Transverse colon (tissue), 4 donors: Measurements from ENCODE around the gene IGDCC3. TPM values are rescaled to one million over a fixed set of nuclear protein-coding genes. Genes with fewer than 3 reads are reported as not detected.

ENCODE experiments used
- DNase-seq: peaks from one replicate; pipeline ENCODE4 v3.0.0-alpha.2; 2019
- H3K27ac ChIP-seq, 4 donors: fragments of 200-600 bp; sonication (generic); 2 replicates each; pipeline ENCODE4 v1.5.1; 2016 to 2018; ENCODE audit warnings: inconsistent platforms in 4 of 4
- H3K27me3 ChIP-seq: fragments of 200-600 bp; sonication (generic); 2 replicates; pipeline ENCODE4 v1.5.1; 2017; ENCODE audit warnings: inconsistent platforms
- H3K36me3 ChIP-seq, 4 donors: fragments of 200-600 bp; sonication (generic); 2 replicates each; pipeline ENCODE4 v1.5.1; 2017 to 2019; ENCODE audit warnings: inconsistent platforms in 4 of 4
- H3K4me1 ChIP-seq, 4 donors: fragments of 200-600 bp; sonication (generic); 2 replicates each; pipeline ENCODE4 v1.5.1; 2017 to 2020; ENCODE audit warnings: inconsistent platforms in 4 of 4
- H3K4me3 ChIP-seq, 4 donors: fragments of 200-600 bp; sonication (generic); 1 replicate in 1 of 4; 2 replicates in 3 of 4; pipeline versions ENCODE4 v1.5.1 to v1.6.1; 2017 to 2019; ENCODE audit warnings: inconsistent platforms in 4 of 4
- H3K9me3 ChIP-seq, 2 donors: fragments of 200-600 bp; sonication (generic); 2 replicates each; pipeline ENCODE4 v1.5.1; 2017 to 2019; ENCODE audit warnings: inconsistent platforms in 2 of 2
- CTCF ChIP-seq, 5 experiments: fragments of 200-600 bp in 3 of 5; fragments of 450-650 bp in 2 of 5; sonication (generic) in 3 of 5; IDR thresholded peaks; 1 replicate in 2 of 5; 2 replicates in 3 of 5; pipeline ENCODE4 v1.5.1; 2016 to 2017; ENCODE audit warnings: antibody characterized with exemption in 5 of 5, inconsistent platforms in 3 of 5, mild to moderate bottlenecking in 2 of 5, moderate library complexity in 1 of 5
- EP300 ChIP-seq: sonication (generic); formaldehyde crosslinking; IDR thresholded peaks from one replicate; pipeline ENCODE4 v1.6.1; 2017; ENCODE audit warnings: antibody characterized with exemption, low read depth
- POLR2A ChIP-seq: fragments of 450-650 bp; IDR thresholded peaks from one replicate; pipeline ENCODE4 v1.6.1; 2016; ENCODE audit warnings: antibody characterized with exemption, mild to moderate bottlenecking, moderate library complexity
- POLR2AphosphoS5 ChIP-seq, 3 donors: sonication (generic); formaldehyde crosslinking; IDR thresholded peaks; one replicate each; pipeline ENCODE4 v1.6.1; 2016; ENCODE audit warnings: antibody characterized with exemption in 3 of 3
- WGBS, 2 donors: methylation state at CpG; one replicate each; pipeline ENCODE4 v1.1.5; 2018; ENCODE audit warnings: low coverage in 1 of 2; 5-methylcytosine and 5-hydroxymethylcytosine counted together
- in situ Hi-C, 4 donors: fragments of 200-750 bp; cut with MboI; loops; one replicate each; pipeline versions ENCODE4 v1.15.0 to v1.15.1; 2017; ENCODE audit warnings: low sequenced_read_pairs in 3 of 4, low pct_ligation_motif_present in 1 of 4, low pct_unique_long_range_greater_than_20kb in 1 of 4
- intact Hi-C: fragments of 100-400 bp; cut with DNase I; formaldehyde crosslinking; loops from one replicate; pipeline ENCODE4 v1.15.1; 2023; ENCODE audit warnings: low total_unique reads
- total RNA-seq, 4 donors: library from RNA; depleted of rRNA; stranded (reverse); fragments of >200 nt; gene quantifications; one replicate each; pipeline ENCODE4 v1.1.0, GENCODE V29; 2016

Gene IGDCC3
- total RNA-seq, 4 donors from 2014 or later: not detected

- H3K4me3 ChIP-seq: no peak overlapping the region
- in situ Hi-C loops: loop anchor here in 1 of 4 donors (5.0 kb wide), 1 partner anchor 70 kb away; no protein-coding TSS in a partner anchor
These were observed 9.1 kb upstream of the IGDCC3 start for GRCh38 chr15:65386886-65387285.

GRCh38 chr15:65386376-65386775, 8.6 kb upstream of the IGDCC3 start:
- in situ Hi-C loops: loop anchor here in 1 of 4 donors (5.0 kb wide), 1 partner anchor 69 kb away; no protein-coding TSS in a partner anchor
- peaks cover 8 to 14% (median 10%) of the 10 kb centered on the region in 4 donors for H3K4me1 ChIP-seq
- no peak for DNase-seq
- no peaks in the 10 kb centered on the region for H3K9me3 ChIP-seq
- H3K27ac ChIP-seq: no peak overlapping the region
- H3K27me3 ChIP-seq: peaks cover 17% of the 10 kb centered on the region
- intact Hi-C loops: no loop called here
- H3K36me3 ChIP-seq: no peaks in the 10 kb centered on the region
- 71% methylated on average over 6 of the region's 6 CpGs; no CpG with 5 or more reads in 1 of the 2 donors for WGBS, 2 donors
- no peak overlapping the region for H3K4me3 ChIP-seq
- TF ChIP-seq EP300: no peak
- no peak for TF ChIP-seq CTCF (IDR thresholded peaks at IDR 0.05)
- TF ChIP-seq POLR2A: no peak
- no peak for TF ChIP-seq POLR2AphosphoS5 (IDR thresholded peaks at IDR 0.05)

More at GRCh38 chr15:65386886-65387285, 9.1 kb upstream of the IGDCC3 start:
- intact Hi-C loops: no loop called here
- no peaks in the 10 kb centered on the region for H3K9me3 ChIP-seq
- no peak overlapping the region for H3K27ac ChIP-seq
- H3K36me3 ChIP-seq: no peaks in the 10 kb centered on the region
- H3K4me1 ChIP-seq: peaks cover 8 to 14% (median 10%) of the 10 kb centered on the region in 4 donors
- peaks cover 12% of the 10 kb centered on the region for H3K27me3 ChIP-seq
- no peak for DNase-seq
- 84% methylated on average over 6 of the region's 6 CpGs; no CpG with 5 or more reads in 1 of the 2 donors for WGBS, 2 donors
- no peak for TF ChIP-seq POLR2A
- no peak for TF ChIP-seq CTCF (IDR thresholded peaks at IDR 0.05)
- TF ChIP-seq POLR2AphosphoS5 (IDR thresholded peaks at IDR 0.05): no peak

GRCh38 chr15:65385870-65386258, 8.1 kb upstream of the IGDCC3 start:
- in situ Hi-C loops: loop anchor here in 1 of 4 donors (5.0 kb wide), 1 partner anchor 69 kb away; no protein-coding TSS in a partner anchor
- peaks cover 8 to 14% (median 10%) of the 10 kb centered on the region in 4 donors for H3K4me1 ChIP-seq
- DNase-seq: no peak

More at GRCh38 chr15:65385870-65386258, 8.1 kb upstream of the IGDCC3 start:
- Histone ChIP-seq H3K4me3 (no peak overlapping the region), H3K9me3 (no peaks in the 10 kb centered on the region), H3K27me3 (peaks cover 19% of the 10 kb centered on the region), H3K36me3 (no peaks in the 10 kb centered on the region), H3K27ac (no peak overlapping the region)
- WGBS, 2 donors: 44% methylated on average over 10 of the region's 10 CpGs; no CpG with 5 or more reads in 1 of the 2 donors
- TF ChIP-seq EP300 (no peak), POLR2A (no peak), POLR2AphosphoS5 (IDR thresholded peaks at IDR 0.05) (no peak), CTCF (IDR thresholded peaks at IDR 0.05) (no peak)
- intact Hi-C loops: loop anchor here (2.0 kb wide), 1 partner anchor 67 kb away; no protein-coding TSS in a partner anchor
